PC-3 (cell line): ENCODE data around the gene RIT2. TPM values are rescaled to one million over a fixed set of nuclear protein-coding genes. Genes with fewer than 3 reads are reported as not detected.

Experiments
- ATAC-seq: fragments of 200-7000 bp; cut with Tn5 transposase; 2 replicates; pipeline ENCODE4 v1.9.1; 2020; ENCODE audit warnings: mild to moderate bottlenecking, moderate library complexity
- BruUV-seq: library from RNA; stranded (reverse); fragments of 400-500 nt; replicated peaks from 2 replicates; lab custom pipeline; 2021; lab: Mats Ljungman, UMichigan
- CTCF ChIA-PET: fragments of 300-600 bp; sonication (Branson Sonifier 250); formaldehyde crosslinking; loops from one replicate; lab custom pipeline; 2022; ENCODE audit warnings: antibody characterized with exemption; lab: Charles Lee
- POLR2A ChIA-PET: fragments of 300-600 bp; sonication (Branson Sonifier 250); formaldehyde crosslinking; loops from one replicate; lab custom pipeline; 2022; ENCODE audit warnings: antibody characterized with exemption; ENCODE audit not compliant: unreplicated experiment; lab: Charles Lee
- DNase-seq: peaks from one replicate; pipeline ENCODE4 v3.0.0-alpha.2; 2015
- H2AFZ ChIP-seq: fragments of 300-600 bp; sonication (generic); 2 replicates; pipeline ENCODE4 v1.6.0; 2016; ENCODE audit warnings: antibody characterized with exemption, low read length
- H3F3A ChIP-seq: fragments of 300-600 bp; sonication (generic); one replicate; pipeline ENCODE4 v1.6.0; 2017; ENCODE audit warnings: antibody characterized with exemption, low read length, control low read depth, mild to moderate bottlenecking; ENCODE audit not compliant: unreplicated experiment
- H3K27ac ChIP-seq: fragments of 300-600 bp; sonication (generic); 2 replicates; pipeline ENCODE4 v1.5.1; 2016; ENCODE audit warnings: mild to moderate bottlenecking, low read length
- H3K27me3 ChIP-seq: fragments of 300-600 bp; sonication (generic); 2 replicates; pipeline ENCODE4 v1.6.1; 2016; ENCODE audit warnings: low read length, mixed read lengths
- H3K36me3 ChIP-seq: fragments of 300-600 bp; sonication (generic); 2 replicates; pipeline ENCODE4 v1.6.1; 2016; ENCODE audit warnings: low read depth, mixed run types, low read length, mixed read lengths
- H3K4me1 ChIP-seq: fragments of 300-600 bp; sonication (generic); 2 replicates; pipeline ENCODE4 v1.5.1; 2016; ENCODE audit warnings: low read length; ENCODE audit not compliant: insufficient read depth
- H3K4me2 ChIP-seq: fragments of 300-600 bp; sonication (generic); 2 replicates; pipeline ENCODE4 v1.6.0; 2016; ENCODE audit warnings: low read length
- H3K4me3 ChIP-seq: fragments of 300-600 bp; sonication (generic); 2 replicates; pipeline ENCODE4 v1.5.1; 2016; ENCODE audit warnings: mild to moderate bottlenecking, low read length, mixed read lengths
- H3K79me2 ChIP-seq: fragments of 300-600 bp; sonication (generic); 2 replicates; pipeline ENCODE4 v1.6.1; 2017; ENCODE audit warnings: low read length, mixed read lengths
- H3K9ac ChIP-seq: fragments of 300-600 bp; sonication (generic); 2 replicates; pipeline ENCODE4 v1.6.0; 2016; ENCODE audit warnings: mild to moderate bottlenecking, low read length
- H3K9me2 ChIP-seq: fragments of 300-600 bp; sonication (generic); replicated peaks from 2 replicates; pipeline ENCODE4 v1.6.1; 2016; ENCODE audit warnings: mixed run types, low read length, mixed read lengths
- H3K9me3 ChIP-seq: fragments of 300-600 bp; sonication (generic); 2 replicates; pipeline ENCODE4 v1.6.1; 2016; ENCODE audit warnings: low read length, mixed read lengths
- H4K20me1 ChIP-seq: fragments of 300-600 bp; sonication (generic); 2 replicates; pipeline ENCODE4 v1.6.1; 2016; ENCODE audit warnings: low read length, mixed read lengths
- EZH2 ChIP-seq: fragments of 300-600 bp; sonication (generic); IDR thresholded peaks from one replicate; pipeline ENCODE4 v1.6.1; 2017; ENCODE audit warnings: antibody characterized with exemption, mild to moderate bottlenecking, low read length; ENCODE audit not compliant: unreplicated experiment
- EZH2phosphoT487 ChIP-seq: fragments of 300-600 bp; sonication (generic); IDR thresholded peaks from 2 replicates; pipeline ENCODE4 v1.6.1; 2018; ENCODE audit warnings: mild to moderate bottlenecking, antibody characterized with exemption, low read length, borderline replicate concordance
- intact Hi-C: fragments of 100-400 bp; cut with micrococcal nuclease; formaldehyde crosslinking; loops from 2 replicates; pipeline ENCODE4 v1.9.0; 2023
- total RNA-seq: library from RNA; depleted of rRNA; stranded (reverse); fragments of >200 nt; gene quantifications from 2 replicates; pipeline ENCODE4 v1.2.3, GENCODE V29; 2014
- TF ChIP-seq, protein P1 (sequence below): fragments of 300-600 bp; sonication (generic); conservative IDR thresholded peaks from 2 replicates; pipeline ENCODE4 v1.5.1; 2017; ENCODE audit warnings: antibody characterized with exemption, low read depth, mild to moderate bottlenecking, low read length

The RIT2 gene
- total RNA-seq, 1 experiment from 2014 or later: not detected

DNA sequence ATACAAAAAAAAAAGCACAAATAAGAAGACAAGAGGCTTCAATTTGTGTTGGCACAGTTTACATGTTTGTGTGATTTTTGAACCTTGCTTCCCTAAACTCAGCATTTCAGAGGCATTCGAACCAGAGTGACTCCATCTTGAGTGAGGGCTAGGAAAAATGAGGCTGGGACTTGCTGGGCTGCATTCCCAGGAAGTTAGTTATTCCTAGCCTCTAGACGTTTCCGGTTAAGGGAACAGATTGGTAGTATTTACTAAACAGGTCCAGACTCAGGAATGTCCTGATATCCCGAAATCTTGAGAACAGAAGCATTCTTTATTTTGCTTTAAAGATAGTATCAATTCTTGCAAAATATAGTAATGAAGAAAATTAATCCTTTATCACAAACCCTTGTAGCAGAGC lies 46.7 kb downstream of the RIT2 start:
- CTCF ChIA-PET: no interaction called here
- H3K27me3 ChIP-seq: no peaks in the 10 kb centered on the region

DNA sequence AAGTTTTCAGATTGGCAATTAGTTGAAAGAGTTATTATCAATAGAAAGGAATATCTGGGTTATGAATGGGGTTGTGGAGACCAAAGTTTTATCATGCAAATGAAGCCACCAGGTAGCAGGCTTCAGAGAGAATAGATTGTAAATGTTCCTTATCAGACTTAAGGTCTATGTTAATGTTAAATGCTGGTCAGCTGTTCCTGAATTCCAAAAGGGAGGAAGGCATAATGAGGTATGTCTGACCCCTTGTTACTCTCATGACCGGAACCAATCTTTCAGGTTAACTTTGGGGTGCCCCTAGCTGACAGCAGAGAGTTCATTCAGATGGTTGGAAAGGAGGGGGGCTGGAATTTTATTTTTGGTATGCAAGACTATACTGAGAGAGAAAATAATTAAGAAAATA lies 47.9 kb downstream of the RIT2 start:
- Histone ChIP-seq H3K4me3 (no peak overlapping the region), H3F3A (no peaks in the 10 kb centered on the region), H3K4me1 (no peaks in the 10 kb centered on the region), H3K27me3 (no peaks in the 10 kb centered on the region), H3K79me2 (no peaks in the 10 kb centered on the region), H4K20me1 (no peaks in the 10 kb centered on the region), H3K9me3 (no peaks in the 10 kb centered on the region), H3K4me2 (no peak overlapping the region), H2AFZ (no peak overlapping the region), H3K27ac (no peak overlapping the region), H3K9ac (no peak overlapping the region), H3K36me3 (no peaks in the 10 kb centered on the region), H3K9me2 (no peaks in the 10 kb centered on the region)
- intact Hi-C loops: no loop called here
- ATAC-seq (no peak), DNase-seq (no peak)
- BruUV-seq: no TSS peak
- no peak for TF ChIP-seq EZH2phosphoT487
- TF ChIP-seq, protein P1, sequence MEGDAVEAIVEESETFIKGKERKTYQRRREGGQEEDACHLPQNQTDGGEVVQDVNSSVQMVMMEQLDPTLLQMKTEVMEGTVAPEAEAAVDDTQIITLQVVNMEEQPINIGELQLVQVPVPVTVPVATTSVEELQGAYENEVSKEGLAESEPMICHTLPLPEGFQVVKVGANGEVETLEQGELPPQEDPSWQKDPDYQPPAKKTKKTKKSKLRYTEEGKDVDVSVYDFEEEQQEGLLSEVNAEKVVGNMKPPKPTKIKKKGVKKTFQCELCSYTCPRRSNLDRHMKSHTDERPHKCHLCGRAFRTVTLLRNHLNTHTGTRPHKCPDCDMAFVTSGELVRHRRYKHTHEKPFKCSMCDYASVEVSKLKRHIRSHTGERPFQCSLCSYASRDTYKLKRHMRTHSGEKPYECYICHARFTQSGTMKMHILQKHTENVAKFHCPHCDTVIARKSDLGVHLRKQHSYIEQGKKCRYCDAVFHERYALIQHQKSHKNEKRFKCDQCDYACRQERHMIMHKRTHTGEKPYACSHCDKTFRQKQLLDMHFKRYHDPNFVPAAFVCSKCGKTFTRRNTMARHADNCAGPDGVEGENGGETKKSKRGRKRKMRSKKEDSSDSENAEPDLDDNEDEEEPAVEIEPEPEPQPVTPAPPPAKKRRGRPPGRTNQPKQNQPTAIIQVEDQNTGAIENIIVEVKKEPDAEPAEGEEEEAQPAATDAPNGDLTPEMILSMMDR: no peak
- no peak for TF ChIP-seq EZH2
- ChIA-PET CTCF (no interaction called here), POLR2A (no interaction called here)

More for the DNA sequence above, 46.7 kb downstream of the RIT2 start:
- H3K4me2 ChIP-seq: no peak overlapping the region
- H3K9ac ChIP-seq: no peak overlapping the region
- H4K20me1 ChIP-seq: no peaks in the 10 kb centered on the region
- H3K36me3 ChIP-seq: no peaks in the 10 kb centered on the region
- H3K9me3 ChIP-seq: no peaks in the 10 kb centered on the region
- POLR2A ChIA-PET: interaction anchor here (0.6 kb wide), 1 partner anchor 309 kb away, joined by 4 read pairs; no protein-coding TSS in a partner anchor
- BruUV-seq: no TSS peak
- no peak overlapping the region for H3K4me3 ChIP-seq
- no peak for ATAC-seq
- no peaks in the 10 kb centered on the region for H3K9me2 ChIP-seq
- TF ChIP-seq EZH2phosphoT487: no peak
- intact Hi-C loops: no loop called here
- H3K4me1 ChIP-seq: no peaks in the 10 kb centered on the region
- no peak overlapping the region for H2AFZ ChIP-seq
- H3K79me2 ChIP-seq: no peaks in the 10 kb centered on the region
- H3F3A ChIP-seq: no peaks in the 10 kb centered on the region
- no peak overlapping the region for H3K27ac ChIP-seq
- DNase-seq: no peak

DNA sequence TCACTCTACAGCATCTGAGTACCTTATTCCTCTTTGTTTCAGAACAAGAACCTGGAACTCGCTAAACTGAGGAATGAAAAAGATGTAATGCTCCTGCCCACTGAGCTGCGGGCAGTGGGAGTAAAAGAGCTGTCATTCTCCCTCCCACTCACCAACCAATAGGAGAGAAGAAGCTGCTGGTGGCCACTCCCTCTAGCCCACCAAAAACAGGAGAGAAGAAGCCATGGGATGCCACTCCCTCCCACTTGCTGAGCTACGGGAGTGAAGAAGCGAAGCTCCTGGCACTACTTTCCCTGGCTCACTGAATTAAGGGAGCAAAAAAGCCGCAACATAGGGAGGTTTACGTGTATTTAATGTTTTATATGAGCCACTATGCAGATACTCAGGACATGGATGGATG lies 53.7 kb downstream of the RIT2 start:
- H3F3A ChIP-seq: no peaks in the 10 kb centered on the region
- intact Hi-C loops: no loop called here
- no peak overlapping the region for H3K4me3 ChIP-seq
- no peak overlapping the region for H3K9ac ChIP-seq
- ATAC-seq (no peak), DNase-seq (no peak)
- H3K79me2 ChIP-seq: no peaks in the 10 kb centered on the region
- ChIA-PET CTCF (no interaction called here), POLR2A (no interaction called here)
- no peaks in the 10 kb centered on the region for H3K27me3 ChIP-seq
- TF ChIP-seq, protein P1: no peak
- TF ChIP-seq EZH2phosphoT487 (no peak), EZH2 (no peak)
- H3K9me2 ChIP-seq: no peaks in the 10 kb centered on the region
- no peaks in the 10 kb centered on the region for H3K9me3 ChIP-seq
- H3K36me3 ChIP-seq: no peaks in the 10 kb centered on the region
- no peak overlapping the region for H3K4me2 ChIP-seq
- H3K27ac ChIP-seq: no peak overlapping the region
- H3K4me1 ChIP-seq: no peaks in the 10 kb centered on the region
- H2AFZ ChIP-seq: no peak overlapping the region
- H4K20me1 ChIP-seq: no peaks in the 10 kb centered on the region
- no TSS peak for BruUV-seq
